Keratinocyte (primary cell): ENCODE measurements around the gene RNF31.

Experiments used
- CTCF ChIP-seq, 3 experiments: IDR thresholded peaks in 1 of 3; conservative IDR thresholded peaks in 1 of 3; optimal IDR thresholded peaks in 1 of 3; 2 replicates in 2 of 3; 3 replicates in 1 of 3; pipeline versions ENCODE3 to v1.5.1; 2011; ENCODE audit warnings: low read length in 3 of 3, mild to moderate bottlenecking in 3 of 3, moderate library complexity in 2 of 3, control low read depth in 1 of 3, inconsistent platforms in 1 of 3; ENCODE audit not compliant: insufficient read depth in 2 of 3; ENCODE audit errors: extremely low read depth in 1 of 3
- EZH2 ChIP-seq: IDR thresholded peaks from one replicate; pipeline ENCODE4 v1.6.1; 2012; ENCODE audit warnings: inconsistent platforms, mild to moderate bottlenecking, low read length, moderate library complexity

GRCh38 chr14:24102357-24103048 lies 44.8 kb upstream of the RNF31 start:
- TF ChIP-seq CTCF (optimal IDR thresholded peaks at IDR 0.05 in 1 of 3, IDR thresholded peaks at IDR 0.05 in 1 of 3, conservative IDR thresholded peaks at IDR 0.05 in 1 of 3; ENCODE audit: extremely low read depth in 1 of 3, insufficient read depth in 2 of 3, low read length in 3 of 3) = no peak
- TF ChIP-seq EZH2 = no peak
